Gastrocnemius medialis (tissue), 4 donors: ENCODE measurements around the gene PTGR3. TPM values are rescaled to one million over a fixed set of nuclear protein-coding genes. Genes with fewer than 3 reads are reported as not detected.

Experiments used
- ATAC-seq, 2 donors: fragments of 150-250 bp; one replicate each; pipeline ENCODE4 v1.9.1; 2016
- DNase-seq, 2 donors: peaks; one replicate each; pipeline ENCODE4 v3.0.0-alpha.2; 2019
- H3K27ac ChIP-seq, 4 donors: fragments of 200-600 bp; sonication (generic); 1 replicate in 1 of 4; 2 replicates in 3 of 4; pipeline ENCODE4 v1.5.1; 2016 to 2018; ENCODE audit warnings: mild to moderate bottlenecking in 2 of 4, moderate library complexity in 1 of 4
- H3K27me3 ChIP-seq, 3 donors: fragments of 200-600 bp; sonication (generic) in 2 of 3; 1 replicate in 1 of 3; 2 replicates in 2 of 3; pipeline versions ENCODE4 v1.5.1 to v1.6.0; 2016 to 2019; ENCODE audit warnings: mild to moderate bottlenecking in 1 of 3, moderate library complexity in 1 of 3
- H3K36me3 ChIP-seq, 2 donors: fragments of 200-600 bp; sonication (generic) in 1 of 2; one replicate each; pipeline ENCODE4 v1.5.1; 2017 to 2018
- H3K4me1 ChIP-seq, 2 donors: fragments of 200-600 bp; sonication (generic) in 1 of 2; one replicate each; pipeline ENCODE4 v1.5.1; 2016 to 2017; ENCODE audit warnings: mild to moderate bottlenecking in 2 of 2
- H3K4me3 ChIP-seq, 4 donors: fragments of 200-600 bp; sonication (generic) in 3 of 4; 1 replicate in 1 of 4; 2 replicates in 3 of 4; pipeline ENCODE4 v1.5.1; 2016 to 2019; ENCODE audit warnings: mild to moderate bottlenecking in 2 of 4
- H3K9me3 ChIP-seq, 3 donors: fragments of 200-600 bp; sonication (generic) in 2 of 3; 1 replicate in 1 of 3; 2 replicates in 2 of 3; pipeline ENCODE4 v1.5.1; 2016 to 2019
- POLR2A ChIP-seq, 2 donors: fragments of 450-650 bp; IDR thresholded peaks; one replicate each; pipeline ENCODE4 v1.6.1; 2017; ENCODE audit warnings: antibody characterized with exemption in 2 of 2, mild to moderate bottlenecking in 2 of 2, moderate library complexity in 2 of 2
- in situ Hi-C, 4 donors: fragments of 200-750 bp; cut with MboI; loops; one replicate each; pipeline versions ENCODE4 v1.15.0 to v1.8.0; 2017; ENCODE audit warnings: low sequenced_read_pairs in 4 of 4
- intact Hi-C: fragments of 100-400 bp; cut with DNase I; formaldehyde crosslinking; loops from one replicate; pipeline ENCODE4 v1.15.1; 2023; ENCODE audit warnings: low total_unique reads
- total RNA-seq, 4 donors: library from RNA; depleted of rRNA; stranded (reverse); fragments of >200 nt; gene quantifications; one replicate each; pipeline versions ENCODE4 v1.1.0 to v1.2.3, GENCODE V29; 2016
- TF ChIP-seq, protein P1 (sequence below), 5 experiments: fragments of 450-650 bp in 3 of 5; fragments of 200-600 bp in 2 of 5; sonication (generic) in 2 of 5; IDR thresholded peaks in 4 of 5; conservative IDR thresholded peaks in 1 of 5; 1 replicate in 4 of 5; 2 replicates in 1 of 5; pipeline ENCODE4 v1.5.1; 2016 to 2019; ENCODE audit warnings: antibody characterized with exemption in 5 of 5, mild to moderate bottlenecking in 3 of 5, moderate library complexity in 3 of 5

The PTGR3 gene
- total RNA-seq, 4 donors from 2014 or later: 25.7 to 34.0 (median 29.9) TPM

- no peak for TF ChIP-seq POLR2A (IDR thresholded peaks at IDR 0.05)
These were observed 966 bp upstream of the PTGR3 start for GRCh38 chr18:75209951-75210258.

GRCh38 chr18:75208836-75209128 lies 157 bp downstream of the PTGR3 start:
- Histone ChIP-seq H3K4me1 (peaks cover 48% of the 10 kb centered on the region in 2 donors), H3K9me3 (no peaks in the 10 kb centered on the region), H3K36me3 (no peaks in the 10 kb centered on the region), H3K27me3 (no peaks in the 10 kb centered on the region), H3K4me3 (peak overlapping the region; percentile 75 to 97 (median 87)), H3K27ac (peak overlapping the region; percentile 95 to 99 (median 96))
- TF ChIP-seq, protein P1, sequence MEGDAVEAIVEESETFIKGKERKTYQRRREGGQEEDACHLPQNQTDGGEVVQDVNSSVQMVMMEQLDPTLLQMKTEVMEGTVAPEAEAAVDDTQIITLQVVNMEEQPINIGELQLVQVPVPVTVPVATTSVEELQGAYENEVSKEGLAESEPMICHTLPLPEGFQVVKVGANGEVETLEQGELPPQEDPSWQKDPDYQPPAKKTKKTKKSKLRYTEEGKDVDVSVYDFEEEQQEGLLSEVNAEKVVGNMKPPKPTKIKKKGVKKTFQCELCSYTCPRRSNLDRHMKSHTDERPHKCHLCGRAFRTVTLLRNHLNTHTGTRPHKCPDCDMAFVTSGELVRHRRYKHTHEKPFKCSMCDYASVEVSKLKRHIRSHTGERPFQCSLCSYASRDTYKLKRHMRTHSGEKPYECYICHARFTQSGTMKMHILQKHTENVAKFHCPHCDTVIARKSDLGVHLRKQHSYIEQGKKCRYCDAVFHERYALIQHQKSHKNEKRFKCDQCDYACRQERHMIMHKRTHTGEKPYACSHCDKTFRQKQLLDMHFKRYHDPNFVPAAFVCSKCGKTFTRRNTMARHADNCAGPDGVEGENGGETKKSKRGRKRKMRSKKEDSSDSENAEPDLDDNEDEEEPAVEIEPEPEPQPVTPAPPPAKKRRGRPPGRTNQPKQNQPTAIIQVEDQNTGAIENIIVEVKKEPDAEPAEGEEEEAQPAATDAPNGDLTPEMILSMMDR (IDR thresholded peaks at IDR 0.05 in 4 of 5, conservative IDR thresholded peaks at IDR 0.05 in 1 of 5): no peak
- TF ChIP-seq POLR2A (IDR thresholded peaks at IDR 0.05): peak; percentile 22 to 56
- ATAC-seq (peak; percentile 1 to 2), DNase-seq (no peak)
- intact Hi-C loops: loop anchor here (2.0 to 10.0 kb wide), 5 partner anchors 712 to 1286 kb away; partner anchors contain the start of genes CNDP2, CYB5A and ZNF516
- in situ Hi-C loops: loop anchor here in 1 of 4 donors (5.0 kb wide), 1 partner anchor 44 kb away; no protein-coding TSS in a partner anchor

More at GRCh38 chr18:75209951-75210258, 966 bp upstream of the PTGR3 start:
- Histone ChIP-seq H3K27me3 (no peaks in the 10 kb centered on the region), H3K4me1 (peaks cover 50% of the 10 kb centered on the region in 2 donors), H3K27ac (peak overlapping the region; percentile 95 to 99 (median 96)), H3K4me3 (peak overlapping the region; percentile 75 to 97 (median 87)), H3K9me3 (no peaks in the 10 kb centered on the region), H3K36me3 (no peaks in the 10 kb centered on the region)
- in situ Hi-C loops (loop anchor here in 1 of 4 donors (5.0 kb wide), 1 partner anchor 42 kb away; no protein-coding TSS in a partner anchor), intact Hi-C loops (loop anchor here (1.0 to 10.0 kb wide), 7 partner anchors 38 to 1285 kb away; partner anchors contain the start of genes CNDP2, CYB5A, ZNF407 and ZNF516)
- no peak for DNase-seq
- no peak for ATAC-seq

- peaks cover 48% of the 10 kb centered on the region in 2 donors for H3K4me1 ChIP-seq
- peak; percentile 15 to 21 for ATAC-seq
- in situ Hi-C loops: loop anchor here in 1 of 4 donors (5.0 kb wide), 1 partner anchor 44 kb away; no protein-coding TSS in a partner anchor
These were observed 644 bp downstream of the PTGR3 start for GRCh38 chr18:75208155-75208835.

GRCh38 chr18:75207310-75208154 lies 1.4 kb downstream of the PTGR3 start:
- intact Hi-C loops: loop anchor here (2.0 to 10.0 kb wide), 5 partner anchors 711 to 1287 kb away; partner anchors contain the start of genes CNDP2, CYB5A and ZNF516
- no peak for DNase-seq
- no peaks in the 10 kb centered on the region for H3K36me3 ChIP-seq
- peak overlapping the region; percentile 95 to 99 (median 96) for H3K27ac ChIP-seq
- peaks cover 48% of the 10 kb centered on the region in 2 donors for H3K4me1 ChIP-seq
- in situ Hi-C loops: loop anchor here in 1 of 4 donors (5.0 kb wide), 1 partner anchor 45 kb away; no protein-coding TSS in a partner anchor
- ATAC-seq: peak in 1 of 2 donors; percentile 0
- no peaks in the 10 kb centered on the region for H3K9me3 ChIP-seq
- TF ChIP-seq POLR2A (IDR thresholded peaks at IDR 0.05): no peak
- TF ChIP-seq, protein P1 (IDR thresholded peaks at IDR 0.05 in 4 of 5, conservative IDR thresholded peaks at IDR 0.05 in 1 of 5): no peak
- H3K27me3 ChIP-seq: no peaks in the 10 kb centered on the region
- H3K4me3 ChIP-seq: peak overlapping the region; percentile 75 to 97 (median 87)

More at GRCh38 chr18:75208155-75208835, 644 bp downstream of the PTGR3 start:
- intact Hi-C loops: loop anchor here (2.0 to 10.0 kb wide), 5 partner anchors 711 to 1287 kb away; partner anchors contain the start of genes CNDP2, CYB5A and ZNF516
- DNase-seq: peak; percentile 32 to 61
- Histone ChIP-seq H3K9me3 (no peaks in the 10 kb centered on the region), H3K36me3 (no peaks in the 10 kb centered on the region), H3K27me3 (no peaks in the 10 kb centered on the region), H3K27ac (peak overlapping the region; percentile 95 to 99 (median 96)), H3K4me3 (peak overlapping the region; percentile 75 to 97 (median 87))
- TF ChIP-seq, protein P1 (IDR thresholded peaks at IDR 0.05 in 4 of 5, conservative IDR thresholded peaks at IDR 0.05 in 1 of 5): peak in 2 of 5 experiments; percentile 5 to 30
- TF ChIP-seq POLR2A (IDR thresholded peaks at IDR 0.05): peak; percentile 31 to 44
